Epithelial cell of esophagus (primary cell): Measurements from ENCODE around the gene MYD88.
"Not testable (repeated sequence)": the region's sequence is repeated elsewhere in the genome, so short reads cannot be mapped to it uniquely, and the experiment has no call there.

Experiments used
- DNase-seq: peaks from one replicate; pipeline ENCODE4 v3.0.0; 2010; ENCODE audit warnings: low read depth
- H3K4me3 ChIP-seq: 2 replicates; pipeline ENCODE4 v1.5.1; 2011; ENCODE audit warnings: mild to moderate bottlenecking, low read length, control low read depth
- CTCF ChIP-seq: IDR thresholded peaks from 2 replicates; pipeline ENCODE4 v1.5.1; 2011; ENCODE audit warnings: low read depth, mild to moderate bottlenecking, low read length, control low read depth, inconsistent platforms; ENCODE audit not compliant: insufficient read depth; ENCODE audit errors: missing control alignments

The MYD88 gene

GRCh38 chr3:38128303-38128655, 10.2 kb upstream of the MYD88 start:
- TF ChIP-seq CTCF = no peak
- no peak for DNase-seq
- H3K4me3 ChIP-seq = no peak overlapping the region

- no peak overlapping the region for H3K4me3 ChIP-seq
- no peak for DNase-seq
- TF ChIP-seq CTCF = no peak
Observed at GRCh38 chr3:38129058-38129457, 9.4 kb upstream of the MYD88 start.

- DNase-seq = no peak
- H3K4me3 ChIP-seq = no peak overlapping the region
- no peak for TF ChIP-seq CTCF
Observed at GRCh38 chr3:38130631-38131065, 7.8 kb upstream of the MYD88 start.

- H3K4me3 ChIP-seq = no peak overlapping the region
- TF ChIP-seq CTCF = peak; percentile 47
- DNase-seq = peak; percentile 44
Observed at GRCh38 chr3:38131621-38132369, 6.7 kb upstream of the MYD88 start.

- TF ChIP-seq CTCF = no peak
- DNase-seq = no peak
- no peak overlapping the region for H3K4me3 ChIP-seq
Observed at GRCh38 chr3:38133209-38133556, 5.3 kb upstream of the MYD88 start.

GRCh38 chr3:38133557-38134405, 4.7 kb upstream of the MYD88 start:
- DNase-seq = peak; percentile 70
- TF ChIP-seq CTCF = no peak

GRCh38 chr3:38134517-38135143, 3.8 kb upstream of the MYD88 start:
- not testable (repeated sequence) for DNase-seq, H3K4me3 ChIP-seq

More at GRCh38 chr3:38133557-38134405, 4.7 kb upstream of the MYD88 start:
- H3K4me3 ChIP-seq = no peak overlapping the region

GRCh38 chr3:38135621-38136277, 2.7 kb upstream of the MYD88 start:
- DNase-seq = not testable (repeated sequence)
- H3K4me3 ChIP-seq = peak overlapping the region; percentile 82
